ENCODE results near the gene GATA6.
A peak's percentile ranks its signal among the peaks of the same experiment; 100 is the strongest.

Gene GATA6

GRCh38 chr18:22169011-22169888 is at the start of gene GATA6:
Gene GATA6 (plus strand): TSS chr18:22169589. CDS start chr18:22171145, 1,556 bp downstream.
- DNase-seq (ENCODE audit: low read depth): peak; percentile 77

GRCh38 chr18:22124970-22125369 is 44.4 kb upstream of the GATA6 start:
- DNase-seq (ENCODE audit: low read depth): no peak

- DNase-seq (ENCODE audit: low read depth): no peak
These were observed 40.4 kb upstream of the GATA6 start for GRCh38 chr18:22128954-22129353.

DNA sequence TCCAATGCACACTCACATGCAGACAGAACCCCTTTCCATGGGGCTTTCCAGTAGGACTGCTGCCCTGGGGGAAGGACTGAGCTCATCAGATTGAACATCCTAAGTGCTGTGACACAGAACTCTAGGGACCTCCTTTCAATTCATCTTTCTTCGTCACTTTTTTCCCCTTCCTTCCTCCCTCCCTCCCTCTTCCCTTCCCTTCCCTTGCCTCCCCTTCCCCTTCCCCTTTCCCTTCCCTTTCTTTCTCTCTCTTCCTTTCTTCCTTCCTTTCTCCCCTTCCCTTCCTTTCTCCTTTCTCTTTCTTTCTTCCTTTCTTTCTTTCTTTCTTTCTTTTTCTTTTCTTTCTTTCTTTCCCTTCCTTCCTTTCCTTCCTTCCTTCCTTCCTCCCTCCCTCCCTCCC is 39.6 kb upstream of the GATA6 start:
- DNase-seq (ENCODE audit: low read depth): no peak

- no peak for DNase-seq (ENCODE audit: low read depth)
These were observed 37.1 kb upstream of the GATA6 start for GRCh38 chr18:22132258-22132657.

DNA sequence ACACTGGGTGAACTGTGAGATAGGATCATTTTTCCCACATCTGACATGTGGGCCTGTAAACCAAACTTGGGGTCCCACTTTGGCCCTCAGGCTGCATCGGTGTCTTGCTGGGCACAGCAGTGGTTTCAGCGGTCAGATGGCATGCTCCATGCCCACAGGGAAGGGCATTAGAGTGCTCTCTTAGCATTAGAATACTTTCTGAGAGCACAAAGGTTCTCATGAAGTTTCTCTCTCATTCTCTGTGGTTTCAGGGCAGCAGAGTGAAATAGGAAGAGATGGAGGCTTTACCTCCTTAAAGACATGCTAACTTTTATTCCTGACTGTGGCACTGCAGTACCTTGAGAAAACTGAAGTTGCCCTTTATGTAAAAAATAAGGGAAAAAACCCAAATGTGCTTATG is 36.6 kb upstream of the GATA6 start:
- no peak for DNase-seq (ENCODE audit: low read depth)

DNA sequence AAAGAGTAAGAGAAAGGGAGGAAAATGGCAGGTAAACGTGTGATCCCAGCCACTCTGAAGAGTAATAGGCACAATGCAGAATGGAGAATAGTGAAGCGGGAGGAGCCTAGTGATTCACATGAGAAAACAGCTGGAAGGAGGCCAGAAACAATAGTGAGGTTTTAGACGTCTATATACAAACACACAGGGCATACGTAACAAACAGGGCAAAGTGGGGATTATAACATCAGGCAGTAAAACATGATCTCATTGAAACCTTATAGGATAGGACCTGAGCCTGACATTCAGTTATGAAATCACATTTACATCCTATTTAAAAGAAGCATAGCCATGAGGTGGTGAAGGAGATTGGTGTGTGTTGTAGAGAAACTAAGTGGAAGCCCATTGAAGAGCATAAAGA is 33.0 kb upstream of the GATA6 start:
- DNase-seq (ENCODE audit: low read depth): peak; percentile 45

- no peak for DNase-seq (ENCODE audit: low read depth)
These were observed 28.2 kb upstream of the GATA6 start for GRCh38 chr18:22141211-22141610.

GRCh38 chr18:22143347-22144340 is 25.7 kb upstream of the GATA6 start:
- DNase-seq (ENCODE audit: low read depth): no peak

DNA sequence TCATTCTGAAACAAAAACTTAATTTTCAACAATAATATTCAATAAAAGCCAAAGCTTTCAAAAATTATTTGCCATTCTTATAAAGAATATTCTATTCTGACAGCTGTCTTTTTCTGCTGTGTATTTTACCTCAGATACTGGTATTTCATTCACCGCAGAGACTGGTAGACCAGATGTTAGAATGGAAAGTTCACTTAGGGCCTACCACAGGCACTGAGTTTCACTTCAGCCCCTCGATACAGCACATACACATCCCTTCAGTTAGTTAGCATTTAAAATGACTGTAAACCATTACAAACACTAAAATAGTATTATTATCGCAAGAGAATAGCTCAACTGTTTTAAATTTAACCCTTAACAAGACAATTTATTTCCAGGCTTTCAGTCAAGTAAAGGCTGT is 24.2 kb upstream of the GATA6 start:
- DNase-seq (ENCODE audit: low read depth): no peak

DNA sequence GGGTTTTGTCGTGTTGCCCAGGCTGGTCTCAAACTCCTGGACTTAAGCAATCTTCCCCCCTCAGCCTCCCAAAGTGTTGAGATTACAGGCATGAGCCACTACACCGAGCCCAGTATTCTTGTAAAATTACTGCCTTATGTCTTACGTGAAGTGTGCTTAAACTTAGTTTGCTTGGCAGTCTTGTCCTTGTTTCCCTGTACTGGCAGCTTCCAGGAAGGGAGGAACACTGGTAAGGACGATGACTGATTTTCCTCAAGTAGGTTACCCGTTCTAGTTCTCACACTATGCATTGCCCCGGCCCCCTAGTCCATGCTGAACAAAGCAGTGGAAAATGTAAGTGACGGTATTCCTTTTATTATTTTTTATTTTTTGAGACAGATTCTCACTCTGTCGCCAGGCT is 19.7 kb upstream of the GATA6 start:
- DNase-seq (ENCODE audit: low read depth): no peak

- DNase-seq (ENCODE audit: low read depth): no peak
These were observed 17.3 kb upstream of the GATA6 start for GRCh38 chr18:22152093-22152492.

GRCh38 chr18:22153428-22153827 is 16.0 kb upstream of the GATA6 start:
- DNase-seq (ENCODE audit: low read depth): no peak

DNA sequence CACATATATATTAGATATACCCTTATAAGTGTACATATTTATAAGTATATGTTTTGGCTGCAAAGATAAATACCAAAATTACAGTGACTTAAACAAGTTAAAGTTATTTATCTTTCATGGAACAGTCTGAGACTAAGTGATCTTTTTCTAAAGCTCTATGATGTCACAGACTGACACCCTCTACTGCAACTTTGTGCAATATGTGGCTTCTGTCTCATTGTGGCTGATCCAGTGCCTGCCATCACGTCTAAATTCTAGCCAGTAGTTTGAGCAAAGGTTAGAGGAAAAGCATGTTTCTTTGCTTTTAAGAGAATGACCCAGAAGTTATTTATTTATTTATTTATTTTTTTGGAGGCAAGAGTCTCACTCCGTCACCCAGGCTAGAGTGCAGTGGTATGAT is 13.8 kb upstream of the GATA6 start:
- DNase-seq (ENCODE audit: low read depth): no peak

DNA sequence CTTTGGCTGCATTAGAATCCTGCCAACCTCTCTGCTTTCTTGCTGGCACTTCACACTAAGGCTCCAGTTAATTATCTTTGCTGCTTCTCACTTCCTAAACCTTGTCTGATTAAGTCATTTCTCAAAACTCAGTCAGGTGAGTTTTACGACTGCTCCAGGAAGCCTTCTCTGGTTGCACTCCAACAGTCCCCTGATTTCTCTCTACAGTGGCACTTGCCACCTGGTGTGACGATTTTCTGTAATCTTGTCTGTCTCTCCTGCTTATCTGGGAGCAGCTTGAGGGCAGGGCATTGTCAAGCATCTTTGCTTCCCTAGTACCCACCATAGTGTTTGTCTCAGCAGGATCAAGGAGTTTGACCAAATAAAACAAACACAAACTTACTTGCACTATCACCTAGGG is 10.4 kb upstream of the GATA6 start:
- DNase-seq (ENCODE audit: low read depth): no peak

GRCh38 chr18:22161090-22161489 is 8.3 kb upstream of the GATA6 start:
- no peak for DNase-seq (ENCODE audit: low read depth)

DNA sequence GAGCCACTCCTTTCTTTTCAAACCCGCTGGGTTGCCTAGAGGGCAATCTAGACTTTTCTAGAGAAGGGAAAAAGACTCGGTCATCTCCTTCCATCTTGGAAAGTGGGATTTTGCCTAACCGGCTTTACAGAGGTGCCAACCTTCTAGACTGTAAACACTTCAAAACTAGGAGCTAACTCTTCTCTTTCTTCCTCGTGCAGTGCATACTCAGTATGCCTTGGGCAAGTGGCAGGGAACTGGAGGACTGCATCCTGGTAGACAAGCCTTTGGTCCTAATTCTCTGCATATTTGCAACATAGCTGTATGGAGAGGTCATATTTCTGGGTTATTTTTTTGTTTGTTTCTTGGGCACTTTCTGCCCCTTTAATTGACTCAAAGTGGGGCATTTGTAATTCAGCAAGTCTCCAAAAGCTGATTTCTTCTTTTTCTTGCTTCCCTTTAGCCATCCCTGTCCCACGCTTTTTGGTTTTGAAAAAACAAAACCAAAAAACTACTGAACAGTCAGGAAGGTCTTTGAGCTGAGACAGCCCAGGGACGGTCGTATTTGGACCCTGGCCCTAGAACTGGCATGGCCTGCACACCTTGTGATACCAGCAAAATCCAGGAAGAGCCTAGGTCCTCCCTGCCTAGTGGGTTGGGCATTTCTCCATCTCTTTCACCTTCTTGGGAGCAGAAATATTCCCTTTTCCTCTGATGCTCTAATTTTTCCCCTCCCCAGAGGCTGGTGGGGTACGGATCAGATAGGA is 5.8 kb upstream of the GATA6 start:
- no peak for DNase-seq (ENCODE audit: low read depth)

DNA sequence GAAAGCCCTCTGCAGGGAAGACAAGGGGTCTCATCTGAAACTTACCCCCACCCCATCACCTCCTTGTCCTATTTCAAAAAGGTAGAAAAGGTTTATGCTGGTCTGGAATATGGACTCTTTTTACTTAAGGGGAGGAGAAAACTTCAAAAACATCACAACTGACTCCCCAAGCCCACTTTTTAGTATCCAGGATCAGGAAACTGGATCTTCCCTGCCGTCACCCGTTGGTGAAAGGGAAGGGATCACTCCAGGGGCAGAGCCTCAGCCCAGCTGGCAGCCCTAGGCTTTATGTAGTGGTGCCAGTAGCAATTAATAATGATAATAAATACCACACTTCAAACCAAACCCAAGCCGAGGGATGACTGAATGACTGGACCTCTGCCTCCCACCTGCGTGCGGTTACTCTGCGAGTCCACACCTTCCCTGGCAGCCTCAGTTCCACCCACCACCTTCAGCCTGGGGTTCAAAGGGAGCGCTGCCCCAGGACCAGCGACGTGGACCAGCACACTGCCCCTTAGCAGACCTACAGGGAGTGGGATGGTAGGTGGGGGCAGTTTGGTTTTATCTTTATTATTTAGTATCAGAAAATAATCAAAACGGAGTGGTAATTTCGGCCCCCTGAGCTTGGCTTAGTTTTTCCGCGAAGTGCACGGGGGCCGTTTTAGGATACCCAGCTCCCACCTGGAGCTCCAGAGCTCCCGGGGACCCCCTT is 4.9 kb upstream of the GATA6 start:
- no peak for DNase-seq (ENCODE audit: low read depth)

DNA sequence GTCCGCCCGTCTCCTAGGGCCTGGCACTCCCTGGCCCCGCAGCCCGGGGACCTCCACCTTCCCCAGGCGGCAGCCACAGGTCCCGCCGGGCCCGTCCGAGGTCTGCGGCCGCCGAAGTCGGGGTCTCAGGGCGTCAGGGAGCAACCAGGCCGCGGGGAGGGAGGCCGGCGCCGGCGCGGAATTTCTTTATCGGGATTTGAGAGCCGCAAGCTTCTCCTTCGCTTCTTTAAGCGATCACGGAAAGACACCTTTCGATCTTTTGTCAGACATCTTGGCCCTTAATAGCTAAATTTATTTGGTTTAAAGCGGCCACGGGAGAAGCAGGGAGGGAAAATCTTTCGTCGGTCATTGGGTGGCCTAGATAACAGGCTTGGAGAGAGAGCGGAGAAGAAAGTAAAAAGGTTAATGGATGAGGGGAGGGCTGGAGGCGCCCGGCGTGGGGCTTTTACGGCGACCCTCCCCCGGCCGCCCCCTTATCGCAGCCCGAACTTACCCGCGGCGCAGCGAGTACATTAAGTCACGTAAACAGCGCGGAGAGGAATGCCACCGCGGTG is 4.3 kb upstream of the GATA6 start:
- no peak for DNase-seq (ENCODE audit: low read depth)

GRCh38 chr18:22165603-22166068 is 3.8 kb upstream of the GATA6 start:
- no peak for DNase-seq (ENCODE audit: low read depth)

All from ELR (cell line).